Measurements from ENCODE around the gene SEC14L5. TPM values are rescaled to one million over a fixed set of nuclear protein-coding genes. Genes with fewer than 3 reads are reported as not detected.

Gene SEC14L5
- total RNA-seq, 1 experiment from 2014 or later = not detected

GRCh38 chr16:5012887-5013286 is 54.8 kb downstream of the SEC14L5 start:
- no TSS peak for BruUV-seq (replicated peaks)
- Histone ChIP-seq H3K4me3 (ENCODE audit: low read length) (no peak overlapping the region), H3F3A (ENCODE audit: low read length, unreplicated experiment) (no peaks in the 10 kb centered on the region), H3K9ac (ENCODE audit: low read length) (no peak overlapping the region), H3K9me2 (replicated peaks; ENCODE audit: low read length) (no peaks in the 10 kb centered on the region), H3K4me1 (ENCODE audit: insufficient read depth, low read length) (no peaks in the 10 kb centered on the region), H3K79me2 (ENCODE audit: low read length) (no peaks in the 10 kb centered on the region), H3K27me3 (ENCODE audit: low read length) (0 out of 2 replicates have a peak, but pooled peaks cover 8% of the 10 kb centered on the region), H3K36me3 (ENCODE audit: low read depth, low read length) (no peaks in the 10 kb centered on the region), H3K9me3 (ENCODE audit: low read length) (no peaks in the 10 kb centered on the region), H2AFZ (ENCODE audit: low read length) (no peak overlapping the region), H3K4me2 (ENCODE audit: low read length) (no peak overlapping the region), H3K27ac (ENCODE audit: low read length) (no peak overlapping the region), H4K20me1 (ENCODE audit: low read length) (no peaks in the 10 kb centered on the region)
- TF ChIP-seq EZH2 (IDR thresholded peaks at IDR 0.05; ENCODE audit: low read length, unreplicated experiment) (no peak), EZH2phosphoT487 (IDR thresholded peaks at IDR 0.05; ENCODE audit: borderline replicate concordance, low read length) (no peak)
- TF ChIP-seq, protein P1, sequence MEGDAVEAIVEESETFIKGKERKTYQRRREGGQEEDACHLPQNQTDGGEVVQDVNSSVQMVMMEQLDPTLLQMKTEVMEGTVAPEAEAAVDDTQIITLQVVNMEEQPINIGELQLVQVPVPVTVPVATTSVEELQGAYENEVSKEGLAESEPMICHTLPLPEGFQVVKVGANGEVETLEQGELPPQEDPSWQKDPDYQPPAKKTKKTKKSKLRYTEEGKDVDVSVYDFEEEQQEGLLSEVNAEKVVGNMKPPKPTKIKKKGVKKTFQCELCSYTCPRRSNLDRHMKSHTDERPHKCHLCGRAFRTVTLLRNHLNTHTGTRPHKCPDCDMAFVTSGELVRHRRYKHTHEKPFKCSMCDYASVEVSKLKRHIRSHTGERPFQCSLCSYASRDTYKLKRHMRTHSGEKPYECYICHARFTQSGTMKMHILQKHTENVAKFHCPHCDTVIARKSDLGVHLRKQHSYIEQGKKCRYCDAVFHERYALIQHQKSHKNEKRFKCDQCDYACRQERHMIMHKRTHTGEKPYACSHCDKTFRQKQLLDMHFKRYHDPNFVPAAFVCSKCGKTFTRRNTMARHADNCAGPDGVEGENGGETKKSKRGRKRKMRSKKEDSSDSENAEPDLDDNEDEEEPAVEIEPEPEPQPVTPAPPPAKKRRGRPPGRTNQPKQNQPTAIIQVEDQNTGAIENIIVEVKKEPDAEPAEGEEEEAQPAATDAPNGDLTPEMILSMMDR (conservative IDR thresholded peaks at IDR 0.05; ENCODE audit: low read depth, low read length) = no peak
- ChIA-PET POLR2A (ENCODE audit: unreplicated experiment) (no interaction called here), CTCF (no interaction called here)
- no peak for ATAC-seq
- intact Hi-C loops (cut with micrococcal nuclease) = no loop called here
- DNase-seq = no peak

DNA sequence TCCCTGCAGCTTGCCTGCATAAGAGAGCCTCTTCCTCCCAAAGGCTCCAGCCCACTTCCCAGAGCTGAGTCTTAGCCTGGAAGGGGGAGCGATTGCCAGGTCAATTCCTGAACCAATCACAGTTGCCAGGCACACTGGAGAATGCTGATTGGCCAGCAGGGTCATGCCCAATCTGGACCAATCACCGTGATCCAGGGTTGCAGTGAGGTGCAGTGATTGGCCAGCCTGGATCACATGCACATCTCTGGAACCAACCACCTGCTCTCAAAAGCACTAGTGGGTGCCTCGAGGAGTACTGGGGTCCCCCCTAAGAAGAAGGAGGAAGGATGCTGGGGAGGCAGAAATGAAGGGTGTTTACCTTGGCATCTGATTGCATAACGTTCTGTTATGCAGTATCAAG is 57.2 kb downstream of the SEC14L5 start:
- DNase-seq (no peak), ATAC-seq (no peak)
- Histone ChIP-seq H3K4me1 (ENCODE audit: insufficient read depth, low read length) (no peaks in the 10 kb centered on the region), H3K9me3 (ENCODE audit: low read length) (no peaks in the 10 kb centered on the region), H3F3A (ENCODE audit: low read length, unreplicated experiment) (no peaks in the 10 kb centered on the region), H3K4me2 (ENCODE audit: low read length) (no peak overlapping the region), H3K79me2 (ENCODE audit: low read length) (no peaks in the 10 kb centered on the region), H2AFZ (ENCODE audit: low read length) (no peak overlapping the region), H3K9me2 (replicated peaks; ENCODE audit: low read length) (no peaks in the 10 kb centered on the region), H4K20me1 (ENCODE audit: low read length) (no peaks in the 10 kb centered on the region), H3K4me3 (ENCODE audit: low read length) (no peak overlapping the region), H3K36me3 (ENCODE audit: low read depth, low read length) (no peaks in the 10 kb centered on the region), H3K27me3 (ENCODE audit: low read length) (0 out of 2 replicates have a peak, but pooled peaks cover 8% of the 10 kb centered on the region), H3K27ac (ENCODE audit: low read length) (no peak overlapping the region), H3K9ac (ENCODE audit: low read length) (no peak overlapping the region)
- intact Hi-C loops (cut with micrococcal nuclease) = no loop called here
- BruUV-seq (replicated peaks) = no TSS peak
- TF ChIP-seq EZH2phosphoT487 (IDR thresholded peaks at IDR 0.05; ENCODE audit: borderline replicate concordance, low read length) = no peak
- TF ChIP-seq EZH2 (IDR thresholded peaks at IDR 0.05; ENCODE audit: low read length, unreplicated experiment) = no peak
- TF ChIP-seq, protein P1 (conservative IDR thresholded peaks at IDR 0.05; ENCODE audit: low read depth, low read length) = no peak
- ChIA-PET CTCF (no interaction called here), POLR2A (ENCODE audit: unreplicated experiment) (no interaction called here)

DNA sequence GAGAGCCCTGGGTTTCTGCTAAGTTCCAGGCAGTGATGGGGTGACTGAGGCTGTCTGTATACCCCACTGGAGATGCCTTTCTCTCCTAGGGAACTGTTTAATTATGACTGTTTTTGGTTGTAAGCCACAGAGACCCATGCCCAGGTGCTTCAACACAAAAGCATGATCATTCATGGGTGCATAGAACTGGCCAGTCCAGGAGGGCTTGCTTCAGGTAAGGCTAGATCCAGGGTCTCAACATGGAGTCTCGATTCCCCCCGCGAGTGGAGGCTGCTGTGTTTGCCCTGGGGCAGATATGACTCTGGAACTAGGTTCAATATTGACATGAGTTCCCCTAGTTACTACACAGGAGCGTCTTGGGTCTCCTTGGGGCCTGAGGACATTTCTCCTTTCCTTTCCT is 57.8 kb downstream of the SEC14L5 start:
- no TSS peak for BruUV-seq (replicated peaks)
- ATAC-seq = no peak
- Histone ChIP-seq H3K36me3 (ENCODE audit: low read depth, low read length) (no peaks in the 10 kb centered on the region), H3K4me2 (ENCODE audit: low read length) (no peak overlapping the region), H3K9me2 (replicated peaks; ENCODE audit: low read length) (no peaks in the 10 kb centered on the region), H3K4me1 (ENCODE audit: insufficient read depth, low read length) (no peaks in the 10 kb centered on the region), H3K79me2 (ENCODE audit: low read length) (no peaks in the 10 kb centered on the region), H3F3A (ENCODE audit: low read length, unreplicated experiment) (no peaks in the 10 kb centered on the region), H4K20me1 (ENCODE audit: low read length) (no peaks in the 10 kb centered on the region), H3K27ac (ENCODE audit: low read length) (no peak overlapping the region), H2AFZ (ENCODE audit: low read length) (no peak overlapping the region), H3K27me3 (ENCODE audit: low read length) (0 out of 2 replicates have a peak, but pooled peaks cover 6% of the 10 kb centered on the region), H3K9ac (ENCODE audit: low read length) (no peak overlapping the region), H3K9me3 (ENCODE audit: low read length) (no peaks in the 10 kb centered on the region), H3K4me3 (ENCODE audit: low read length) (no peak overlapping the region)
- TF ChIP-seq, protein P1 (conservative IDR thresholded peaks at IDR 0.05; ENCODE audit: low read depth, low read length) = no peak
- TF ChIP-seq EZH2 (IDR thresholded peaks at IDR 0.05; ENCODE audit: low read length, unreplicated experiment) = no peak
- no peak for TF ChIP-seq EZH2phosphoT487 (IDR thresholded peaks at IDR 0.05; ENCODE audit: borderline replicate concordance, low read length)
- ChIA-PET CTCF (no interaction called here), POLR2A (ENCODE audit: unreplicated experiment) (no interaction called here)
- intact Hi-C loops (cut with micrococcal nuclease) = no loop called here
- DNase-seq = no peak

Measured in PC-3 (cell line).